PC-9 (cell line): ENCODE data around the gene RNASE1. TPM values are rescaled to one million over a fixed set of nuclear protein-coding genes. Genes with fewer than 3 reads are reported as not detected.

Experiments
- BruUV-seq: library from RNA; stranded (reverse); fragments of 400-500 nt; replicated peaks from 2 replicates; lab custom pipeline; 2021; lab: Mats Ljungman, UMichigan
- CTCF ChIA-PET: fragments of 300-600 bp; sonication (Branson Sonifier 250); formaldehyde crosslinking; loops from one replicate; lab custom pipeline; 2022; ENCODE audit warnings: antibody characterized with exemption; lab: Charles Lee
- POLR2A ChIA-PET: fragments of 300-600 bp; sonication (Branson Sonifier 250); formaldehyde crosslinking; loops from one replicate; lab custom pipeline; 2022; ENCODE audit warnings: antibody characterized with exemption; ENCODE audit not compliant: unreplicated experiment; lab: Charles Lee
- DNase-seq, 2 experiments: peaks; one replicate each; pipeline versions ENCODE4 v3.0.0 to v3.0.0-alpha.2; 2015 to 2022; ENCODE audit warnings: mixed read lengths in 1 of 2
- H2AFZ ChIP-seq: fragments of 200-600 bp; sonication (generic); 2 replicates; pipeline ENCODE4 v1.8.1; 2017; ENCODE audit warnings: antibody characterized with exemption
- H3F3A ChIP-seq: fragments of 200-600 bp; sonication (generic); 2 replicates; pipeline ENCODE4 v1.8.1; 2017; ENCODE audit warnings: antibody characterized with exemption, mild to moderate bottlenecking, low read depth; ENCODE audit not compliant: insufficient read depth
- H3K27ac ChIP-seq: fragments of 200-600 bp; sonication (generic); 2 replicates; pipeline ENCODE4 v1.6.1; 2016; ENCODE audit warnings: mixed run types
- H3K27me3 ChIP-seq: fragments of 200-600 bp; sonication (generic); 2 replicates; pipeline ENCODE4 v1.6.1; 2016; ENCODE audit warnings: low read depth, mixed run types; ENCODE audit not compliant: insufficient read depth
- H3K36me3 ChIP-seq: fragments of 200-600 bp; sonication (generic); 2 replicates; pipeline ENCODE4 v1.6.1; 2016; ENCODE audit warnings: low read depth, mixed run types
- H3K4me1 ChIP-seq: fragments of 200-600 bp; sonication (generic); replicated peaks from 2 replicates; pipeline ENCODE4 v1.6.1; 2016; ENCODE audit warnings: mixed run types; ENCODE audit not compliant: insufficient read depth
- H3K4me2 ChIP-seq: fragments of 200-600 bp; sonication (generic); 2 replicates; pipeline ENCODE4 v1.6.1; 2017; ENCODE audit warnings: mixed run types
- H3K4me3 ChIP-seq: fragments of 200-600 bp; sonication (generic); 2 replicates; pipeline ENCODE4 v1.6.1; 2016; ENCODE audit warnings: mixed run types
- H3K79me2 ChIP-seq: fragments of 200-600 bp; sonication (generic); 2 replicates; pipeline ENCODE4 v1.6.1; 2017; ENCODE audit warnings: low read depth, mixed run types
- H3K9me2 ChIP-seq: fragments of 200-600 bp; sonication (generic); 2 replicates; pipeline ENCODE4 v1.8.1; 2017; ENCODE audit warnings: mild to moderate bottlenecking; ENCODE audit not compliant: insufficient read depth
- H3K9me3 ChIP-seq: fragments of 200-600 bp; sonication (generic); 2 replicates; pipeline ENCODE4 v1.8.1; 2016; ENCODE audit warnings: low read depth; ENCODE audit not compliant: insufficient read depth
- H4K20me1 ChIP-seq: fragments of 200-600 bp; sonication (generic); 2 replicates; pipeline ENCODE4 v1.8.1; 2017; ENCODE audit not compliant: insufficient read depth
- CTCF ChIP-seq: fragments of 200-600 bp; sonication (generic); conservative IDR thresholded peaks from 2 replicates; pipeline ENCODE4 v1.6.1; 2017; ENCODE audit warnings: mixed run types, antibody characterized with exemption, mild to moderate bottlenecking, moderate library complexity
- EZH2 ChIP-seq: fragments of 200-600 bp; sonication (generic); IDR thresholded peaks from 2 replicates; pipeline ENCODE4 v1.8.0; 2017; ENCODE audit warnings: antibody characterized with exemption, low read depth
- intact Hi-C: fragments of 100-400 bp; cut with micrococcal nuclease; formaldehyde crosslinking; loops from one replicate; pipeline ENCODE4 v1.10.0; 2022; ENCODE audit not compliant: unreplicated experiment
- total RNA-seq: library from RNA; stranded (reverse); gene quantifications from 2 replicates; pipeline ENCODE4 v1.2.3, GENCODE V29; 2021

Gene RNASE1
- total RNA-seq, 1 experiment from 2014 or later, result 47.4 TPM

GRCh38 chr14:20782280-20782890 lies 20.3 kb downstream of the RNASE1 start:
- no peak overlapping the region for H3K4me2 ChIP-seq
- no peaks in the 10 kb centered on the region for H3K79me2 ChIP-seq
- no peaks in the 10 kb centered on the region for H3K4me1 ChIP-seq
- no peaks in the 10 kb centered on the region for H3K36me3 ChIP-seq
- no peaks in the 10 kb centered on the region for H3K27me3 ChIP-seq
- POLR2A ChIA-PET, result no interaction called here
- intact Hi-C loops, result no loop called here
- no TSS peak for BruUV-seq
- TF ChIP-seq EZH2 (no peak), CTCF (no peak)
- H3K9me3 ChIP-seq, result no peaks in the 10 kb centered on the region
- no peaks in the 10 kb centered on the region for H3F3A ChIP-seq
- no peak for DNase-seq
- H3K9me2 ChIP-seq, result no peaks in the 10 kb centered on the region
- H4K20me1 ChIP-seq, result no peaks in the 10 kb centered on the region
- H2AFZ ChIP-seq, result no peak overlapping the region
- CTCF ChIA-PET, result no interaction called here
- H3K4me3 ChIP-seq, result no peak overlapping the region
- no peak overlapping the region for H3K27ac ChIP-seq

GRCh38 chr14:20781803-20782202 lies 20.8 kb downstream of the RNASE1 start:
- CTCF ChIA-PET, result no interaction called here
- no peaks in the 10 kb centered on the region for H4K20me1 ChIP-seq
- no peak overlapping the region for H3K4me2 ChIP-seq
- no peak for DNase-seq
- H3K27me3 ChIP-seq, result no peaks in the 10 kb centered on the region
- no peaks in the 10 kb centered on the region for H3K9me3 ChIP-seq
- H3K27ac ChIP-seq, result no peak overlapping the region
- H3F3A ChIP-seq, result no peaks in the 10 kb centered on the region
- H2AFZ ChIP-seq, result no peak overlapping the region
- no TSS peak for BruUV-seq
- H3K36me3 ChIP-seq, result no peaks in the 10 kb centered on the region
- H3K79me2 ChIP-seq, result no peaks in the 10 kb centered on the region
- no peak for TF ChIP-seq EZH2
- TF ChIP-seq CTCF, result no peak
- no peak overlapping the region for H3K4me3 ChIP-seq
- intact Hi-C loops, result no loop called here
- H3K4me1 ChIP-seq, result no peaks in the 10 kb centered on the region
- H3K9me2 ChIP-seq, result no peaks in the 10 kb centered on the region
- POLR2A ChIA-PET, result no interaction called here

GRCh38 chr14:20775901-20776300 lies 26.7 kb downstream of the RNASE1 start:
- POLR2A ChIA-PET, result no interaction called here
- CTCF ChIA-PET, result no interaction called here
- no peak for DNase-seq
- H3K27me3 ChIP-seq, result no peaks in the 10 kb centered on the region
- H3K36me3 ChIP-seq, result no peaks in the 10 kb centered on the region
- no TSS peak for BruUV-seq
- TF ChIP-seq CTCF (no peak), EZH2 (no peak)
- H4K20me1 ChIP-seq, result no peaks in the 10 kb centered on the region
- H3K27ac ChIP-seq, result no peak overlapping the region
- no peaks in the 10 kb centered on the region for H3F3A ChIP-seq
- no peaks in the 10 kb centered on the region for H3K79me2 ChIP-seq
- H3K4me1 ChIP-seq, result no peaks in the 10 kb centered on the region
- no peak overlapping the region for H3K4me2 ChIP-seq
- no peak overlapping the region for H2AFZ ChIP-seq
- no peaks in the 10 kb centered on the region for H3K9me2 ChIP-seq
- intact Hi-C loops, result no loop called here
- no peaks in the 10 kb centered on the region for H3K9me3 ChIP-seq
- H3K4me3 ChIP-seq, result no peak overlapping the region
